Fibroblast of lung (primary cell): ENCODE data around the gene ADGRG3. TPM values are rescaled to one million over a fixed set of nuclear protein-coding genes. Genes with fewer than 3 reads are reported as not detected.

Source experiments
- DNase-seq, 2 donors: peaks; one replicate each; pipeline versions ENCODE4 v3.0.0 to v3.0.0-alpha.2; 2010; ENCODE audit warnings: low read depth in 2 of 2
- H2AFZ ChIP-seq: 2 replicates; pipeline ENCODE4 v1.5.1; 2012; ENCODE audit warnings: low read length, control low read depth, inconsistent platforms
- H3K27ac ChIP-seq: 2 replicates; pipeline ENCODE4 v1.5.1; 2011; ENCODE audit warnings: low read length, control low read depth; ENCODE audit not compliant: insufficient read depth
- H3K27me3 ChIP-seq: 2 replicates; pipeline ENCODE4 v1.5.1; 2011; ENCODE audit warnings: mild to moderate bottlenecking, low read length; ENCODE audit not compliant: control insufficient read depth, insufficient read depth
- H3K36me3 ChIP-seq: 2 replicates; pipeline ENCODE4 v1.5.1; 2011; ENCODE audit warnings: low read length; ENCODE audit not compliant: control insufficient read depth, insufficient read depth
- H3K4me1 ChIP-seq: 2 replicates; pipeline ENCODE4 v1.5.1; 2011; ENCODE audit warnings: low read length; ENCODE audit not compliant: control insufficient read depth, insufficient read depth; ENCODE audit errors: extremely low read depth
- H3K4me2 ChIP-seq: 2 replicates; pipeline ENCODE4 v1.5.1; 2011; ENCODE audit warnings: low read length, control low read depth; ENCODE audit not compliant: insufficient read depth; ENCODE audit errors: extremely low read depth
- H3K4me3 ChIP-seq, 4 experiments: fragments of 200-600 bp in 1 of 4; sonication (generic) in 1 of 4; replicated peaks in 1 of 4; 2 replicates each; pipeline ENCODE4 v1.5.1; 2011 to 2016; ENCODE audit warnings: low read length in 4 of 4, low read depth in 3 of 4, mild to moderate bottlenecking in 3 of 4, control low read depth in 2 of 4, inconsistent platforms in 1 of 4, mixed read lengths in 1 of 4; ENCODE audit not compliant: insufficient read depth in 1 of 4; ENCODE audit errors: control extremely low read depth in 1 of 4
- H3K79me2 ChIP-seq: 2 replicates; pipeline ENCODE4 v1.5.1; 2012; ENCODE audit warnings: mild to moderate bottlenecking, low read length, inconsistent platforms; ENCODE audit not compliant: control insufficient read depth, insufficient read depth
- H3K9ac ChIP-seq: 2 replicates; pipeline ENCODE4 v1.5.1; 2011; ENCODE audit warnings: mild to moderate bottlenecking, low read length, control low read depth; ENCODE audit not compliant: insufficient read depth
- H3K9me3 ChIP-seq: 2 replicates; pipeline ENCODE4 v1.5.1; 2012; ENCODE audit warnings: low read depth, low read length; ENCODE audit not compliant: control insufficient read depth, insufficient read depth
- H4K20me1 ChIP-seq: 2 replicates; pipeline ENCODE4 v1.5.1; 2011; ENCODE audit warnings: low read length; ENCODE audit not compliant: control insufficient read depth, insufficient read depth; ENCODE audit errors: extremely low read depth
- CTCF ChIP-seq, 2 donors: IDR thresholded peaks in 1 of 2; conservative IDR thresholded peaks in 1 of 2; 1 replicate in 1 of 2; 2 replicates in 1 of 2; pipeline ENCODE4 v1.5.1; 2011 to 2012; ENCODE audit warnings: low read length in 2 of 2, control low read depth in 1 of 2, inconsistent platforms in 1 of 2, low read depth in 1 of 2, mild to moderate bottlenecking in 1 of 2
- EZH2 ChIP-seq: IDR thresholded peaks from 2 replicates; pipeline ENCODE4 v1.5.1; 2012; ENCODE audit warnings: low read length, control low read depth, mild to moderate bottlenecking; ENCODE audit errors: missing control alignments
- polyA plus RNA-seq, 2 donors: library from polyadenylated mRNA; depleted of rRNA in 1 of 2; stranded (reverse) in 1 of 2; unstranded in 1 of 2; fragments of >200 nt; gene quantifications; 2 replicates each; pipeline ENCODE4 v1.2.1, GENCODE V29; 2011 to 2012; ENCODE audit warnings: missing spikeins in 1 of 2
- total RNA-seq: library from RNA; depleted of rRNA; stranded (reverse); fragments of >200 nt; gene quantifications from 2 replicates; pipeline ENCODE4 v1.2.1, GENCODE V29; 2014

ADGRG3 gene
- total and polyA plus RNA-seq, 2 donors (not counting 1 experiment from before 2014, with no cell fraction given), result not detected

GRCh38 chr16:57661936-57662906, 5.9 kb upstream of the ADGRG3 start:
- Histone ChIP-seq H3K4me1 (no peaks in the 10 kb centered on the region), H3K36me3 (no peaks in the 10 kb centered on the region), H3K79me2 (no peaks in the 10 kb centered on the region), H3K4me2 (no peak overlapping the region), H2AFZ (no peak overlapping the region), H3K4me3 (no peak overlapping the region), H3K9me3 (no peaks in the 10 kb centered on the region), H3K9ac (no peak overlapping the region), H3K27ac (no peak overlapping the region), H4K20me1 (no peaks in the 10 kb centered on the region), H3K27me3 (no peaks in the 10 kb centered on the region)
- DNase-seq, result no peak
- TF ChIP-seq CTCF (conservative IDR thresholded peaks at IDR 0.05 in 1 of 2, IDR thresholded peaks at IDR 0.05 in 1 of 2; ENCODE audit: low read depth in 1 of 2, low read length in 2 of 2), result no peak
- no peak for TF ChIP-seq EZH2

GRCh38 chr16:57663436-57663835, 4.7 kb upstream of the ADGRG3 start:
- no peak overlapping the region for H2AFZ ChIP-seq
- no peaks in the 10 kb centered on the region for H3K27me3 ChIP-seq
- H3K9me3 ChIP-seq, result no peaks in the 10 kb centered on the region
- TF ChIP-seq CTCF (conservative IDR thresholded peaks at IDR 0.05 in 1 of 2, IDR thresholded peaks at IDR 0.05 in 1 of 2; ENCODE audit: low read depth in 1 of 2, low read length in 2 of 2) (no peak), EZH2 (no peak)
- H3K4me1 ChIP-seq, result no peaks in the 10 kb centered on the region
- H3K9ac ChIP-seq, result no peak overlapping the region
- no peak for DNase-seq
- H3K36me3 ChIP-seq, result no peaks in the 10 kb centered on the region
- H3K27ac ChIP-seq, result no peak overlapping the region
- H3K79me2 ChIP-seq, result no peaks in the 10 kb centered on the region
- H3K4me2 ChIP-seq, result no peak overlapping the region
- no peaks in the 10 kb centered on the region for H4K20me1 ChIP-seq
- H3K4me3 ChIP-seq, result no peak overlapping the region

- no peaks in the 10 kb centered on the region for H3K36me3 ChIP-seq
- no peak for DNase-seq
- TF ChIP-seq EZH2 (no peak), CTCF (conservative IDR thresholded peaks at IDR 0.05 in 1 of 2, IDR thresholded peaks at IDR 0.05 in 1 of 2; ENCODE audit: low read depth in 1 of 2, low read length in 2 of 2) (no peak)
These were observed 4.0 kb upstream of the ADGRG3 start for GRCh38 chr16:57663917-57664661.

More at GRCh38 chr16:57663917-57664661, 4.0 kb upstream of the ADGRG3 start:
- no peaks in the 10 kb centered on the region for H3K79me2 ChIP-seq
- H2AFZ ChIP-seq, result no peak overlapping the region
- H4K20me1 ChIP-seq, result no peaks in the 10 kb centered on the region
- no peaks in the 10 kb centered on the region for H3K4me1 ChIP-seq
- H3K27ac ChIP-seq, result no peak overlapping the region
- H3K27me3 ChIP-seq, result no peaks in the 10 kb centered on the region
- no peak overlapping the region for H3K9ac ChIP-seq
- H3K9me3 ChIP-seq, result no peaks in the 10 kb centered on the region
- H3K4me2 ChIP-seq, result no peak overlapping the region
- H3K4me3 ChIP-seq, result no peak overlapping the region
